Stomach (tissue), 4 donors: ENCODE measurements around the gene PACS2.

ENCODE experiments used
- EP300 ChIP-seq: sonication (generic); formaldehyde crosslinking; IDR thresholded peaks from one replicate; pipeline ENCODE4 v1.6.1; 2017; ENCODE audit warnings: antibody characterized with exemption
- POLR2A ChIP-seq, 4 donors: fragments of 450-650 bp; IDR thresholded peaks; one replicate each; pipeline ENCODE4 v1.6.1; 2016; ENCODE audit warnings: antibody characterized with exemption in 4 of 4, control low read depth in 2 of 4, mild to moderate bottlenecking in 1 of 4, moderate library complexity in 1 of 4
- TF ChIP-seq, protein P1 (sequence below), 7 experiments: fragments of 450-650 bp in 4 of 7; fragments of 200-600 bp in 3 of 7; sonication (generic) in 3 of 7; IDR thresholded peaks; one replicate each; pipeline ENCODE4 v1.5.1; 2016 to 2019; ENCODE audit warnings: antibody characterized with exemption in 7 of 7, control low read depth in 2 of 7, mild to moderate bottlenecking in 1 of 7

GRCh38 chr14:105365101-105365500 lies 50.6 kb downstream of the PACS2 start:
- TF ChIP-seq POLR2A (IDR thresholded peaks at IDR 0.05) (no peak), EP300 (no peak)
- TF ChIP-seq, protein P1, sequence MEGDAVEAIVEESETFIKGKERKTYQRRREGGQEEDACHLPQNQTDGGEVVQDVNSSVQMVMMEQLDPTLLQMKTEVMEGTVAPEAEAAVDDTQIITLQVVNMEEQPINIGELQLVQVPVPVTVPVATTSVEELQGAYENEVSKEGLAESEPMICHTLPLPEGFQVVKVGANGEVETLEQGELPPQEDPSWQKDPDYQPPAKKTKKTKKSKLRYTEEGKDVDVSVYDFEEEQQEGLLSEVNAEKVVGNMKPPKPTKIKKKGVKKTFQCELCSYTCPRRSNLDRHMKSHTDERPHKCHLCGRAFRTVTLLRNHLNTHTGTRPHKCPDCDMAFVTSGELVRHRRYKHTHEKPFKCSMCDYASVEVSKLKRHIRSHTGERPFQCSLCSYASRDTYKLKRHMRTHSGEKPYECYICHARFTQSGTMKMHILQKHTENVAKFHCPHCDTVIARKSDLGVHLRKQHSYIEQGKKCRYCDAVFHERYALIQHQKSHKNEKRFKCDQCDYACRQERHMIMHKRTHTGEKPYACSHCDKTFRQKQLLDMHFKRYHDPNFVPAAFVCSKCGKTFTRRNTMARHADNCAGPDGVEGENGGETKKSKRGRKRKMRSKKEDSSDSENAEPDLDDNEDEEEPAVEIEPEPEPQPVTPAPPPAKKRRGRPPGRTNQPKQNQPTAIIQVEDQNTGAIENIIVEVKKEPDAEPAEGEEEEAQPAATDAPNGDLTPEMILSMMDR (IDR thresholded peaks at IDR 0.05), result no peak
